H9 (cell line): ENCODE measurements around the gene SYNPO2. TPM values are rescaled to one million over a fixed set of nuclear protein-coding genes. Genes with fewer than 3 reads are reported as not detected.

Experiments used
- DNase-seq: peaks from one replicate; pipeline ENCODE4 v3.0.0-alpha.2; 2017
- H2AFZ ChIP-seq: one replicate; pipeline ENCODE4 v1.6.1; 2013; ENCODE audit warnings: mild to moderate bottlenecking, low read length, control low read depth, moderate library complexity
- H2AK5ac ChIP-seq: 2 replicates; pipeline ENCODE4 v1.6.1; 2013; ENCODE audit warnings: low read length, control low read depth, mixed read lengths; ENCODE audit not compliant: insufficient read length
- H2BK120ac ChIP-seq: one replicate; pipeline ENCODE4 v1.6.1; 2013; ENCODE audit warnings: low read depth, mild to moderate bottlenecking, low read length, control low read depth, inconsistent platforms; ENCODE audit not compliant: poor library complexity, severe bottlenecking
- H2BK12ac ChIP-seq: 2 replicates; pipeline ENCODE4 v1.6.1; 2013; ENCODE audit warnings: low read length, control low read depth, mixed read lengths, low read depth; ENCODE audit not compliant: insufficient read length
- H2BK15ac ChIP-seq: 2 replicates; pipeline ENCODE4 v1.6.1; 2013; ENCODE audit warnings: low read depth, low read length, control low read depth
- H2BK20ac ChIP-seq: one replicate; pipeline ENCODE4 v1.6.1; 2013; ENCODE audit warnings: low read depth, mild to moderate bottlenecking, low read length, control low read depth, inconsistent platforms; ENCODE audit not compliant: poor library complexity, severe bottlenecking
- H2BK5ac ChIP-seq: 2 replicates; pipeline ENCODE4 v1.6.1; 2013; ENCODE audit warnings: low read length, control low read depth, mixed read lengths; ENCODE audit not compliant: insufficient read length
- H3K14ac ChIP-seq: 2 replicates; pipeline ENCODE4 v1.6.1; 2013; ENCODE audit warnings: low read length, control low read depth; ENCODE audit not compliant: insufficient read depth
- H3K18ac ChIP-seq: 2 replicates; pipeline ENCODE4 v1.6.1; 2013; ENCODE audit warnings: low read depth, mild to moderate bottlenecking, mixed read lengths, low read length, control low read depth; ENCODE audit not compliant: insufficient read length
- H3K23ac ChIP-seq: 2 replicates; pipeline ENCODE4 v1.6.1; 2013; ENCODE audit warnings: low read length, control low read depth, mixed read lengths, low read depth; ENCODE audit not compliant: insufficient read length
- H3K23me2 ChIP-seq: 2 replicates; pipeline ENCODE4 v1.6.1; 2013; ENCODE audit warnings: low read depth, mild to moderate bottlenecking, mixed read lengths, low read length, control low read depth; ENCODE audit not compliant: insufficient read length, poor library complexity, severe bottlenecking
- H3K27ac ChIP-seq: 2 replicates; pipeline ENCODE4 v1.5.1; 2013; ENCODE audit warnings: low read length, control low read depth, mixed read lengths, low read depth; ENCODE audit not compliant: insufficient read length
- H3K27me3 ChIP-seq: 2 replicates; pipeline ENCODE4 v1.6.1; 2013; ENCODE audit warnings: low read length, control low read depth, inconsistent platforms; ENCODE audit not compliant: insufficient read depth
- H3K4ac ChIP-seq: 2 replicates; pipeline ENCODE4 v1.6.1; 2013; ENCODE audit warnings: low read depth, mild to moderate bottlenecking, control low read depth, inconsistent platforms, low read length, moderate library complexity
- H3K4me1 ChIP-seq: 2 replicates; pipeline ENCODE4 v1.6.1; 2013; ENCODE audit warnings: low read length, control low read depth, inconsistent platforms; ENCODE audit not compliant: insufficient read depth
- H3K4me2 ChIP-seq: 2 replicates; pipeline ENCODE4 v1.6.1; 2013; ENCODE audit warnings: low read length, control low read depth, mixed read lengths; ENCODE audit not compliant: insufficient read length, insufficient read depth
- H3K56ac ChIP-seq: 2 replicates; pipeline ENCODE4 v1.6.1; 2013; ENCODE audit warnings: low read depth, mild to moderate bottlenecking, mixed read lengths, low read length, control low read depth; ENCODE audit not compliant: insufficient read length
- H3K79me1 ChIP-seq: 2 replicates; pipeline ENCODE4 v1.6.1; 2013; ENCODE audit warnings: low read depth, mild to moderate bottlenecking, moderate library complexity, low read length, control low read depth, inconsistent platforms; ENCODE audit not compliant: insufficient read depth, poor library complexity, severe bottlenecking
- H3K79me2 ChIP-seq: 2 replicates; pipeline ENCODE4 v1.6.1; 2013; ENCODE audit warnings: low read length, control low read depth, inconsistent platforms; ENCODE audit not compliant: insufficient read depth
- H3K9ac ChIP-seq: 2 replicates; pipeline ENCODE4 v1.6.1; 2013; ENCODE audit warnings: low read length, control low read depth, mixed read lengths; ENCODE audit not compliant: insufficient read length; ENCODE audit errors: extremely low read depth
- H3K9me3 ChIP-seq: one replicate; pipeline ENCODE4 v1.6.1; 2013; ENCODE audit warnings: low read depth, low read length, inconsistent platforms; ENCODE audit not compliant: control insufficient read depth
- H3T11ph ChIP-seq: one replicate; pipeline ENCODE4 v1.6.1; 2013; ENCODE audit warnings: mild to moderate bottlenecking, low read length, control low read depth, inconsistent platforms
- H4K20me1 ChIP-seq: one replicate; pipeline ENCODE4 v1.6.1; 2013; ENCODE audit not compliant: control insufficient read depth, insufficient read length, insufficient read depth
- H4K5ac ChIP-seq: 2 replicates; pipeline ENCODE4 v1.6.1; 2013; ENCODE audit warnings: low read depth, mild to moderate bottlenecking, mixed read lengths, low read length, control low read depth; ENCODE audit not compliant: insufficient read length
- H4K8ac ChIP-seq: replicated peaks from 2 replicates; pipeline ENCODE4 v1.6.1; 2013; ENCODE audit warnings: low read length, control low read depth, mixed read lengths, low read depth; ENCODE audit not compliant: insufficient read length
- H4K91ac ChIP-seq: 2 replicates; pipeline ENCODE4 v1.6.1; 2013; ENCODE audit warnings: low read depth, mild to moderate bottlenecking, moderate library complexity, mixed read lengths, low read length, control low read depth; ENCODE audit not compliant: insufficient read length
- H3K27ac Mint-ChIP-seq, 3 experiments: 2 replicates in 2 of 3; 3 replicates in 1 of 3; pipeline ENCODE4 v1.8.0; 2020 to 2021; ENCODE audit warnings: mixed read lengths in 3 of 3, mild to moderate bottlenecking in 1 of 3, moderate library complexity in 1 of 3
- H3K27me3 Mint-ChIP-seq: 2 replicates; pipeline ENCODE4 v1.8.0; 2021; ENCODE audit warnings: low read depth, mild to moderate bottlenecking, moderate library complexity, mixed read lengths
- H3K36me3 Mint-ChIP-seq, 3 experiments: 2 replicates in 2 of 3; 3 replicates in 1 of 3; pipeline ENCODE4 v1.8.0; 2020 to 2021; ENCODE audit warnings: low read depth in 3 of 3, mixed read lengths in 3 of 3; ENCODE audit not compliant: insufficient read depth in 1 of 3
- H3K4me1 Mint-ChIP-seq, 2 experiments: 2 replicates each; pipeline ENCODE4 v1.8.0; 2020; ENCODE audit warnings: mixed read lengths in 2 of 2
- H3K4me3 Mint-ChIP-seq, 2 experiments: 2 replicates in 1 of 2; 3 replicates in 1 of 2; pipeline ENCODE4 v1.8.0; 2020 to 2021; ENCODE audit warnings: mild to moderate bottlenecking in 2 of 2, mixed read lengths in 2 of 2, moderate library complexity in 1 of 2
- H3K9me3 Mint-ChIP-seq, 2 experiments: 2 replicates in 1 of 2; 3 replicates in 1 of 2; pipeline ENCODE4 v1.8.0; 2020; ENCODE audit warnings: mild to moderate bottlenecking in 2 of 2, mixed read lengths in 2 of 2, moderate library complexity in 1 of 2
- WGBS: extraction: QIAGEN DNeasy Blood & Tissue Kit; methylation state at CpG from one replicate; pipeline ENCODE4 v1.1.7; 2013; ENCODE audit warnings: missing lambda C conversion rate, low lambda C conversion rate, mixed read lengths; ENCODE audit not compliant: insufficient read length; ENCODE audit errors: extremely low coverage; 5-methylcytosine and 5-hydroxymethylcytosine counted together
- total RNA-seq: library from RNA; stranded (reverse); gene quantifications from 2 replicates; pipeline ENCODE4 v1.2.1, GENCODE V29; 2021
- TF ChIP-seq, protein P1 (sequence below): fragments of 200-600 bp; sonication (generic); conservative IDR thresholded peaks from 3 replicates; pipeline ENCODE4 v1.8.0; 2021; ENCODE audit warnings: antibody characterized with exemption, mild to moderate bottlenecking

Gene SYNPO2
- total RNA-seq, 1 experiment from 2014 or later: 1.1 TPM

DNA sequence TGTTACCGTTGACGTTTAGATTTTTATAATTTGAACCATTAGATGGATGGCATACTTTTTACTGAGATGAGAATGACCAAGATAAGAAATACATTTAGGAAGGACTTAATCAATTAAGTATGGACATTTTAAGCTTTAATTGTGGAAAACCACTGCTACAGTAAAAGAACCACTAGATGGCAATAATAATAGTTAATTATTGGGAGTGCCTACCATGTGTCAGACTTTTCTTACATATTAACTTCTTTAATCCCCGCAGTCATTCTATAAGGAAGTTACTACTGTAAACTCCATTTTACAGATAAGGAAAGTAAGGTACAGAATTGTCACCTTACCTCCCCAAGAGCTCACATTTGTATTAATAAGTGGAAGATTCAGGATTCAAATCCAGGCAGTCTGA lies 198.5 kb downstream of the SYNPO2 start:
- Mint-ChIP-seq H3K9me3 (no peaks in the 10 kb centered on the region), H3K4me1 (no peaks in the 10 kb centered on the region), H3K4me3 (no peak overlapping the region), H3K27me3 (no peaks in the 10 kb centered on the region), H3K27ac (no peak overlapping the region), H3K36me3 (no peaks in the 10 kb centered on the region)
- no peak for DNase-seq
- no peak overlapping the region for H3K4ac ChIP-seq
- no peaks in the 10 kb centered on the region for H3K4me1 ChIP-seq
- no peaks in the 10 kb centered on the region for H3K79me1 ChIP-seq
- no peak overlapping the region for H3K56ac ChIP-seq
- no CpG with 5 or more reads among the region's 3 CpGs for WGBS
- H3T11ph ChIP-seq: no peak overlapping the region
- H3K4me2 ChIP-seq: no peak overlapping the region
- no peak overlapping the region for H2BK5ac ChIP-seq
- TF ChIP-seq, protein P1, sequence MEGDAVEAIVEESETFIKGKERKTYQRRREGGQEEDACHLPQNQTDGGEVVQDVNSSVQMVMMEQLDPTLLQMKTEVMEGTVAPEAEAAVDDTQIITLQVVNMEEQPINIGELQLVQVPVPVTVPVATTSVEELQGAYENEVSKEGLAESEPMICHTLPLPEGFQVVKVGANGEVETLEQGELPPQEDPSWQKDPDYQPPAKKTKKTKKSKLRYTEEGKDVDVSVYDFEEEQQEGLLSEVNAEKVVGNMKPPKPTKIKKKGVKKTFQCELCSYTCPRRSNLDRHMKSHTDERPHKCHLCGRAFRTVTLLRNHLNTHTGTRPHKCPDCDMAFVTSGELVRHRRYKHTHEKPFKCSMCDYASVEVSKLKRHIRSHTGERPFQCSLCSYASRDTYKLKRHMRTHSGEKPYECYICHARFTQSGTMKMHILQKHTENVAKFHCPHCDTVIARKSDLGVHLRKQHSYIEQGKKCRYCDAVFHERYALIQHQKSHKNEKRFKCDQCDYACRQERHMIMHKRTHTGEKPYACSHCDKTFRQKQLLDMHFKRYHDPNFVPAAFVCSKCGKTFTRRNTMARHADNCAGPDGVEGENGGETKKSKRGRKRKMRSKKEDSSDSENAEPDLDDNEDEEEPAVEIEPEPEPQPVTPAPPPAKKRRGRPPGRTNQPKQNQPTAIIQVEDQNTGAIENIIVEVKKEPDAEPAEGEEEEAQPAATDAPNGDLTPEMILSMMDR: no peak
- H4K20me1 ChIP-seq: no peaks in the 10 kb centered on the region
- H3K18ac ChIP-seq: no peak overlapping the region
- H4K5ac ChIP-seq: no peak overlapping the region
- H3K14ac ChIP-seq: no peak overlapping the region
- no peak overlapping the region for H3K23ac ChIP-seq
- no peak overlapping the region for H4K8ac ChIP-seq
- H2BK15ac ChIP-seq: no peak overlapping the region
- H3K23me2 ChIP-seq: no peaks in the 10 kb centered on the region
- no peak overlapping the region for H2AFZ ChIP-seq
- no peaks in the 10 kb centered on the region for H3K27me3 ChIP-seq
- H2BK12ac ChIP-seq: no peak overlapping the region
- no peaks in the 10 kb centered on the region for H3K79me2 ChIP-seq
- no peak overlapping the region for H2AK5ac ChIP-seq
- H2BK20ac ChIP-seq: no peak overlapping the region
- H4K91ac ChIP-seq: no peak overlapping the region
- H3K9ac ChIP-seq: no peak overlapping the region
- H3K27ac ChIP-seq: no peak overlapping the region
- H2BK120ac ChIP-seq: no peak overlapping the region
- H3K9me3 ChIP-seq: no peaks in the 10 kb centered on the region
